Measurements from ENCODE around the gene CHD1L. TPM values are rescaled to one million over a fixed set of nuclear protein-coding genes. Genes with fewer than 3 reads are reported as not detected.
"Not testable (repeated sequence)": the region's sequence is repeated elsewhere in the genome, so short reads cannot be mapped to it uniquely, and the experiment has no call there.

The CHD1L gene
- total RNA-seq, 2 experiments from 2014 or later, result 22.0 to 22.8 TPM

GRCh38 chr1:147223740-147224615 is 18.5 kb upstream of the CHD1L start:
- H3K36me3 Mint-ChIP-seq (ENCODE audit: low read depth), result no peaks in the 10 kb centered on the region
- no peak overlapping the region for H3K27ac ChIP-seq (ENCODE audit: low read depth in 1 of 2, low read length in 2 of 2)
- peak overlapping the region; percentile 78 for H3K4me3 Mint-ChIP-seq
- no peak for DNase-seq
- H3K27me3 ChIP-seq (ENCODE audit: control insufficient read depth in 1 of 2, insufficient read depth in 2 of 2, low read length in 2 of 2), result no peaks in the 10 kb centered on the region
- POLR2A ChIA-PET, result interaction anchor here (1.3 kb wide), 1 partner anchor 18 kb away, joined by 3 read pairs; no protein-coding TSS in a partner anchor
- no peaks in the 10 kb centered on the region for H3K27me3 Mint-ChIP-seq
- H3K9me3 Mint-ChIP-seq, result no peaks in the 10 kb centered on the region
- no peaks in the 10 kb centered on the region for H3K36me3 ChIP-seq (ENCODE audit: insufficient read depth, low read length)
- no peak for TF ChIP-seq CTCF (IDR thresholded peaks at IDR 0.05)
- CTCF ChIA-PET, result interaction anchor here (4.6 kb wide), 1 partner anchor 19 kb away, joined by 26 read pairs; the partner anchor contains the start of gene CHD1L
- no peaks in the 10 kb centered on the region for H3K9me3 ChIP-seq (ENCODE audit: control insufficient read depth in 1 of 2, insufficient read depth in 1 of 2, low read length in 2 of 2)
- intact Hi-C loops (cut with DNase I, micrococcal nuclease), result no loop called here
- H3K4me1 Mint-ChIP-seq (ENCODE audit: low read depth), result peaks cover 20% of the 10 kb centered on the region
- H3K4me3 ChIP-seq (ENCODE audit: low read length), result no peak overlapping the region
- no peak for ATAC-seq (ENCODE audit: poor library complexity)
- no peak overlapping the region for H3K27ac Mint-ChIP-seq
- peaks cover 9% of the 10 kb centered on the region for H3K4me1 ChIP-seq (ENCODE audit: insufficient read depth, low read length)

GRCh38 chr1:147225193-147225730 is 17.2 kb upstream of the CHD1L start, which contains the start of gene FMO5:
TSS of gene FMO5 (minus strand) at chr1:147225339. CDS start at chr1:147225029, 310 bp downstream.
- ATAC-seq (ENCODE audit: poor library complexity), result peak; percentile 98
- Mint-ChIP-seq H3K4me3 (peak within 1 kb of the TSS; percentile 89), H3K27ac (peak within 1 kb of the TSS; percentile 47), H3K27me3 (no peaks in the 10 kb centered on the region), H3K36me3 (ENCODE audit: low read depth) (no peaks in the 10 kb centered on the region), H3K9me3 (no peaks in the 10 kb centered on the region), H3K4me1 (ENCODE audit: low read depth) (peaks cover 20% of the 10 kb centered on the region)
- CTCF ChIA-PET, result interaction anchor here (4.6 kb wide), 1 partner anchor 17 kb away, joined by 26 read pairs; the partner anchor contains the start of gene CHD1L
- DNase-seq, result peak; percentile 14 to 77 (median 36)
- H3K4me1 ChIP-seq (ENCODE audit: insufficient read depth, low read length), result peaks cover 9% of the 10 kb centered on the region
- POLR2A ChIA-PET, result interaction anchor here (0.8 to 2.0 kb wide), 3 partner anchors 17 to 53 kb away, joined by 4 to 7 read pairs (median 6); partner anchors contain the start of gene CHD1L
- H3K9me3 ChIP-seq (ENCODE audit: control insufficient read depth in 1 of 2, insufficient read depth in 1 of 2, low read length in 2 of 2), result no peaks in the 10 kb centered on the region
- intact Hi-C loops (cut with DNase I, micrococcal nuclease), result loop anchor here in 1 of 2 experiments (5.0 kb wide), 1 partner anchor 53 kb away; the partner anchor contains the start of gene PRKAB2
- TF ChIP-seq CTCF (IDR thresholded peaks at IDR 0.05), result no peak
- peak within 1 kb of the TSS; percentile 68 for H3K4me3 ChIP-seq (ENCODE audit: low read length)
- H3K27ac ChIP-seq (ENCODE audit: low read depth in 1 of 2, low read length in 2 of 2), result peak within 1 kb of the TSS in 1 of 2 donors; percentile 1
- H3K27me3 ChIP-seq (ENCODE audit: control insufficient read depth in 1 of 2, insufficient read depth in 2 of 2, low read length in 2 of 2), result no peaks in the 10 kb centered on the region
- H3K36me3 ChIP-seq (ENCODE audit: insufficient read depth, low read length), result no peaks in the 10 kb centered on the region

GRCh38 chr1:147231032-147231431 is 11.5 kb upstream of the CHD1L start:
- ATAC-seq (ENCODE audit: poor library complexity); H3K27ac ChIP-seq (ENCODE audit: low read depth in 1 of 2, low read length in 2 of 2); DNase-seq; H3K27me3 Mint-ChIP-seq; H3K4me3 ChIP-seq (ENCODE audit: low read length); H3K9me3 Mint-ChIP-seq; POLR2A ChIA-PET; H3K4me1 ChIP-seq (ENCODE audit: insufficient read depth, low read length); H3K27ac Mint-ChIP-seq; H3K4me1 Mint-ChIP-seq (ENCODE audit: low read depth); H3K4me3 Mint-ChIP-seq; H3K27me3 ChIP-seq (ENCODE audit: control insufficient read depth in 1 of 2, insufficient read depth in 2 of 2, low read length in 2 of 2); H3K36me3 Mint-ChIP-seq (ENCODE audit: low read depth); H3K9me3 ChIP-seq (ENCODE audit: control insufficient read depth in 1 of 2, insufficient read depth in 1 of 2, low read length in 2 of 2); intact Hi-C loops (cut with DNase I, micrococcal nuclease); H3K36me3 ChIP-seq (ENCODE audit: insufficient read depth, low read length): not testable (repeated sequence)
- CTCF ChIA-PET, result interaction anchor here (1.4 kb wide), 1 partner anchor 11 kb away, joined by 4 read pairs; the partner anchor contains the start of gene CHD1L

- H3K4me3 ChIP-seq (ENCODE audit: low read length); DNase-seq; H3K9me3 ChIP-seq (ENCODE audit: control insufficient read depth in 1 of 2, insufficient read depth in 1 of 2, low read length in 2 of 2); intact Hi-C loops (cut with DNase I, micrococcal nuclease); H3K27ac ChIP-seq (ENCODE audit: low read depth in 1 of 2, low read length in 2 of 2); POLR2A ChIA-PET; H3K4me1 ChIP-seq (ENCODE audit: insufficient read depth, low read length); H3K4me3 Mint-ChIP-seq; H3K27me3 Mint-ChIP-seq; H3K36me3 Mint-ChIP-seq (ENCODE audit: low read depth); CTCF ChIA-PET; H3K9me3 Mint-ChIP-seq; H3K4me1 Mint-ChIP-seq (ENCODE audit: low read depth); H3K36me3 ChIP-seq (ENCODE audit: insufficient read depth, low read length); H3K27me3 ChIP-seq (ENCODE audit: control insufficient read depth in 1 of 2, insufficient read depth in 2 of 2, low read length in 2 of 2); H3K27ac Mint-ChIP-seq; ATAC-seq (ENCODE audit: poor library complexity): not testable (repeated sequence)
Measured at GRCh38 chr1:147233903-147234302, 8.6 kb upstream of the CHD1L start.

Measured in CD4-positive, alpha-beta T cell (primary cell).